ENCODE data around the gene CASS4.

Gene CASS4

DNA sequence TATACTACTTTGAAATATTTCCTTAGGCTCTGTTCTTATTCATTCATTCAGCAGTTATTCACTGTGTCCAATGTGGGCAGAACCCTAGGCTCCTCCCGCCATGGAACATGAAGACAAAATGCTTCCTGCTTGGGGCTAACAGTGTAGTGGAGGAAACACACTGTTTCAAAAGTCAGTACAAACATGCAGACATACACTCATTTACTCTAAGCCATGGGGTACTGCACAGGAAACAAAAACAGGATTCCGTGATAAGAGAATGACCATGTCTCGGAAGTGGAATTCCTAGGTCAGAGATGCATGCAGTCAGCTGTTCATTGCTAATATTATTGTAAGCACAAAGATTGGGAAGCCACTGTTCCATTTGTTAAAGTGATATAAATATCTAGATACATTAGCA is 94.0 kb downstream of the CASS4 start:
- CTCF ChIA-PET = interaction anchor here (1.0 kb wide), 1 partner anchor 8 kb away, joined by 3 read pairs; no protein-coding TSS in a partner anchor
- POLR2A ChIA-PET = no interaction called here
- Histone ChIP-seq H3K27me3 (replicated peaks in 2 of 5; ENCODE audit: control insufficient read depth in 4 of 5, insufficient read depth in 5 of 5, low read length in 4 of 5) (no peaks in the 10 kb centered on the region), H3K27ac (ENCODE audit: insufficient read depth in 1 of 2, low read depth in 1 of 2, low read length in 2 of 2, poor library complexity in 1 of 2, severe bottlenecking in 2 of 2) (no peak overlapping the region), H3K4me1 (ENCODE audit: control extremely low read depth in 1 of 4, control insufficient read depth in 4 of 4, insufficient read depth in 4 of 4, low read length in 3 of 4) (peaks cover 0 to 2% (median 2%) of the 10 kb centered on the region in 4 experiments), H3K36me3 (ENCODE audit: control insufficient read depth in 4 of 4, insufficient read depth in 4 of 4, low read length in 3 of 4) (peaks cover 0 to 17% (median 2%) of the 10 kb centered on the region in 4 experiments), H3K4me3 (ENCODE audit: control insufficient read depth in 1 of 7, extremely low read depth in 1 of 7, insufficient read depth in 4 of 7, low read depth in 2 of 7, low read length in 6 of 7) (no peak overlapping the region), H3K9me3 (ENCODE audit: control extremely low read depth in 1 of 5, control insufficient read depth in 4 of 5, insufficient read depth in 2 of 5, low read depth in 1 of 5, low read length in 4 of 5) (no peaks in the 10 kb centered on the region)
- DNase-seq = peak in 1 of 3 donors; percentile 42
- WGBS (ENCODE audit: insufficient coverage) = 100% methylated on average over 2 of the region's 3 CpGs

Data from common myeloid progenitor, CD34-positive (primary cell).